NCI-H2081 treated with DMSO at 0.1 percent for 48 hours (cell line): ENCODE results near the gene ANAPC10.
"Not testable (repeated sequence)": the region's sequence is repeated elsewhere in the genome, so short reads cannot be mapped to it uniquely, and the experiment has no call there.

Experiments
- DNase-seq: peaks from one replicate; lab custom pipeline; 2025; lab: John Stamatoyannopoulos, UW

ANAPC10 gene, protein sequence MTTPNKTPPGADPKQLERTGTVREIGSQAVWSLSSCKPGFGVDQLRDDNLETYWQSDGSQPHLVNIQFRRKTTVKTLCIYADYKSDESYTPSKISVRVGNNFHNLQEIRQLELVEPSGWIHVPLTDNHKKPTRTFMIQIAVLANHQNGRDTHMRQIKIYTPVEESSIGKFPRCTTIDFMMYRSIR

DNA sequence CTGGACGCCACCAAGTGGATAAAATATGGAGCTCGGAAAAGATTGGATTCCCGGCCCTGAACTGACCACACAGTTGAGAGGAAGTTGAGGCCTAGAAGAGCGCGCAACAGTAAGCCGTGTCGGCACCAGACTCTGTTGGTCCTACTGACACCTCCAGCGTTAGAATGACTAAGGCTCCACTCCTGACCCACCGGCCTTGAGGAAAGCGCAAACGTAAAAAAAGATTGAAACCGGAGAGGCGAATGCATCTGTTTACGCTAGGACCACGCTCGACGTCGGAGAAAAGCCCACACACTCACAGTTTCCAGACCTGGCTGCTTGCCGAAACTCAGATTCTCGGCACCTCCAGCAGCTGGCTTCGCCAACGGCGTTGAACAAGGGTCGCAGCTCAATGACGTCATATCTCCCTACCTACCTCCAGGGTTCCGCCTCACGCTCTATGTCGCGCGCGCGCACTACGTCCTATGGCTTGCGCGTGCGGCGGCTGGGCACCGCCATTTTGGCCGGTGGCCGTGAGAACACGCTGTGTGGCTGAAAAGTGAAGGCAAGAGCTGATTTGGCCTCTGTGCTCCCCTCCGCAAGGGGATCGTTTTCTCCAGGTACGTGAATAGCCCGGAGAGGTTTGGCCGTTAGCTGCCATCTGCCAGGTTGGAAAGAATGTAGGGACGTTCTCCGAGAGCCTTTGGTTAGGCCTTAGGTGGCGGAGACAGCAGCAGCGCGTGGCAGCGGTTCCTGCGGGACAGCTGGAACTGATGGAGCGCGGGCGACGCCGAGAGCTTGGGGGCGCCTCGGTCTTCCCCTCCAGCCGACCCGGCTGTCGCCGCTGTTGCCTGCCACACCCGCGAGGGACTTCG is at the start of gene ANAPC10, which contains the start of gene ABCE1:
Gene ANAPC10, minus strand, starts transcription at position 376 of the 854 bp plus-strand sequence. CDS start 2,097 bp downstream, outside the sequence.
Gene ABCE1, plus strand, starts transcription at position 491 of the 854 bp plus-strand sequence. CDS start 6,102 bp downstream, outside the sequence.
- DNase-seq: peak; percentile 83

DNA sequence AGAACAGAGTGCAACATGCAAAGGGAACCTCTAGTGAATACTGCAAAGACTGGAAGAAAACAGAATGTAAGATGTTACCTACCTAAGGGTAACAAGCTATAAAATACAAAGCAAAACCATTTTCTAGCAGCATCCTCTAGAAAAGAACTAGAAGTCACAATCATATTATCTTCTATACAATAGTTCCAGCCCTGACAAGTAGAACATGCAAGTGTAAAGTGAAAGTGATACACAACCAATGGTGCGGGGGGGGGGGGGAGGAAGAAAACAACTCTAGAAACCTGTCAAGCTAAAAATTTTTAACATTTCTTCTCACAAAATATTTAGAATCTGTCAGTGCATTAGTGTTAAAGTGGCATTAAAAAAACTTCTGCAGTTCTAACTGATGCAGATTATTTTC is 38.2 kb upstream of the ANAPC10 start:
- DNase-seq: not testable (repeated sequence)

DNA sequence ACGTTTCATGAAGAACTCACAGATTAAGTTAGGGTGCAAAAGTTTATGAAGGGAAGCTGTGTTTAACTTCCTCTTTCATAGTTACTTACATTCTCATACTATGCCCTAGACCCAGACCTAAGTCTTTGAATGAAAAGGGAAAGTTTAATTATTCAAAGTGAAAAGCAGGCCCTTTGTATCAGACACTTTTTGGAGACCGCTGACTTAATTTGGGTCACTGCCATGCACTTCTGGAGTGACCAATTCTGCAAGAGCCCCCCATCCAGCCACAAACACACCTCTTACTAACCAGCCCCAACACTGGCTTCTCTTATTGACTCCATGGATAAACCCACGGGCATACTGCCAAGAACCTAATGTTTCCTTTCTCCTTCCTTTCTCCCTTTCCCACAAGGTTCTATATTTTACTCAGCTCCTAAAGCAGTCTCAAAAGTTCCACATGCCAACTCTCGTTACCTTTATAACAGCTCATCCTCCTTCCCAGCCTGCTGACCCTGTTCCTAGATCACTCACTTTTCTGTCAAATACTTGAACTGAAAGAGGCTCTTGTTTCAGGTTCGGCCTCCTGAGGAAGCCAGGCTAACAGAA is 34.6 kb upstream of the ANAPC10 start:
- DNase-seq: no peak

DNA sequence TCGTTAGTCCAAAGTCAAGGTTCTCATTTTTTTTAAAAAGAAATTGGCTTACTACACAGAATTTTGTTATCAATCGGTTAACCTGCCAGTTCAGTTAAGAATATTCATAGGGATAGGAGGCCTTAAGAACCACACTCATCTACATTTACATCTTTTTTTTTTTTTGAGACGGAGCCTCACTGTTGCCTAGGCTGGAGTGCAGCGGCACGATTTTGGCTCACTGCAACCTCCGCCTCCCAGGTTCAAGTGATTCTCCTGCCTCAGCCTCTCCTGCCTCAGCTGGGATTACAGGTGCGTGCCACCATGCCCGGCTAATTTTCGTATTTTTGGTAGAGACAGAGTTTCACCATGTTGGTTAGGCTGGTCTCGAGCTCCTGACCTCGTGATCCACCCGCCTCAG is 33.9 kb upstream of the ANAPC10 start:
- DNase-seq: no peak

DNA sequence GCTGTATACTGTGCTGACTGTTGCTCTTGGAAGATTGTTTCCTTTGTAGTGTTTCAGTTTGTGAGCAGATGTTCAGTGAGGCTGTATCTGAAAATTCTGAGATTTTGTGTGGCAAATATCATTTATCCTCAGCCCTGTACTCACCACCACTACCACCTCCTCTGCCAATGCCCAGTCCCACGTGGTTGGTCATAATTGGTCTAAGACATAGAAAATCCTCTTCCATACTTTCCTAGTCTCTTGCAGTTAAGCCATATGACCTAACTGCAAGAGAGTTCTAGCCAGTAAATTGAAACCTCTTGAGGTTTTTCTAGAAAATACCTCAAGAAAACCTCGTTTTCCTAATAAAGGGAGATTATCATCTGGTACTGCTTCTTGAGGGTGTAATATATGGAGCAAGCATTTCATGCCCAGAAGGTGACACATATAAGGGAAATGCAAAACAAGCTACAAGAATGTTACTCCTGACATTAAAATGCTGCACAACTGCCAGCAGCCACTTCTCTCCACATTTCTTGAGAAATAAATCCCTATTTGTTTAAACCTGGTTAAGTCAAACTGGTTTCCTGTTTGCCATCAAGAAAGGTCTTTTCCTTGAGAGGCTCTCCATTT is 32.9 kb upstream of the ANAPC10 start:
- no peak for DNase-seq

DNA sequence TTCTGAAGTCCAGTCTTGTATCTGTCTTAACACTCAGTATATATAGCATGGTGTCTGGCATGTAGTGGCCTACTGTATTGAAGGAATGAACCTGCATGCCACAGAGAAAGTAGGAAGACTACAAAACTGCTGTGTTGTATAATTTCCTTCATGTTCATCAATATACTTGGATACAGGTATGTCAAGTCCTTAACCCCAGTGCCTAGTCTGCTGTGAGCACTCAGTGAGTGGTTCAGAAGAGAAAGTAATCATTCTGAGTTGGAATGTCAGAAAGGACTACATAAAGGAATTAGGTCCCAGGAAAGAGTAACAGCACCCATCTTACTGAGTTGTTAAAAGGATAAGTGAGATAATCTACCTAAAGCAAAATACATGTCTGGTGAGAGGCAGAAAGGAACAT is 32.1 kb upstream of the ANAPC10 start:
- no peak for DNase-seq

DNA sequence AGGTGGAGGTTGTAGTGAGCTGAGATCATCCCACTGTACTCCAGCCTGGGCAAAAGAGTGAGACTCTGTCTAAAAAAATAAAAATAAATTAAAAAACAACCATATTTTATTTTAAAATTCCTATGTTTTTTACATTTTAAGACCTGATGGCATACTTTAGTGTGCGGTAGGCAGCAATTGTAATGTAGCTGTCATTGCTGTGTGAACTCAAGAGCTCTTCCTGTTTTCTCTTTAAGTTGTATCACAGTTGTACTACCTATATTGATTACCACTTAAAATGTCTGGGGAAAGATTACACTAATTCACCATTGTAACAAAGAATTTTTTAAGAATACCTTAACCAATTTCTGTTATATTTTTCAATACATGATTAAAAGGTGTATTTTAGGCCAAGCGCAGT is 27.4 kb upstream of the ANAPC10 start:
- DNase-seq: no peak

DNA sequence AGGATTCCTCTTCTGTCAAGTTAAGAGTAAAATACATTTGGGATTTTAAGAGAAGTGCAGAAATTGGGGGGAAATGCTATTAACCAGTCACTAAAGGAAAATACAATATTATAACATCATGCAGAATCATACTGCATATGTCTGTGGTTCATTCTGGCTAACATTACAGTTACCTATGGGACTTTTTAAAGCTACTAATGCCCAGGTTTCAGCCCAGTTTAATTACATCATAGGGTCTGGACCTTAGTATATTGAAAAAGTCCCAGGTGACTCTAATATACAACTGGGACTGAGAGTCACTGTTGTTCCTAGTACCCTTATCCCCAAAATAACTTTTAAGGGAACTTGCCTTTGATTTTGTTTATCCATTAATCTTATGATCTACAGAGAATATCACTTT is 10.1 kb upstream of the ANAPC10 start:
- no peak for DNase-seq

DNA sequence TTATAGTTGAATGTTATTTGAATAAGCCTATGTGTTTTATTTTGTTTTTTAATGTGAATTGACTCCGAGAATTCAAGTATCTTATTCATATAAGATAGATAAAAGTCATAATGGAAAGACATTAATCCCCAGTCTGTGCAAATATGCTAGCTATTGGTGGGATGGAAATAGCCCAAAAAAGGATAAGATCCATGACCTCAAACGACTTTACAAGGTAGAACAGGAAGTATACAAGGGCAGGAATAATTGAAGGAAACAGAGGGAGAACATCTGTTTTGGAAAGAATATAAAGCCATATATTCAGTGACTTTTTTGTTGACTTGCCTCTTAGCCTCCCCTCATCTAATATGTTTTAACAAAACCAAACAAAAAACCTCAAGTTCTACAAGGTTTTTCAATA is 9.1 kb upstream of the ANAPC10 start:
- no peak for DNase-seq

DNA sequence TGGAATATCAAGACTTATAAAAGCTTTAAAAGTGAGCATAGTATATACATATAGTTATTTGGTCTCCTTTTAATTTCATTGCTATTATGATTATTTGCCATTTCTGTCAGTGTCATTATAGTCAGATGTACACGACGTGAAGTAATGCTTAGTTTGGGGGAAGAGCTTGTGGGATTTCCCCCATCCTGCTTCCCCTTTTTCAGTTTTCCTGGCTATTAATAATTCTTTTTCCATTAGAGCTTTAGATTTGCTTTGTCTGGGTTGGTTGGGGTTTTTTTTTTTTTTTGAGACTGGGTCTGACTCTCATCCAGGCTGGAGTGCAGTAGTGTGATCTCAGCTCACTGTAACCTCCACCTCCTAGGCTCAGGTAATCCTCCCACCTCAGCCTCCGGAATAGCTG is 5.5 kb upstream of the ANAPC10 start:
- no peak for DNase-seq

DNA sequence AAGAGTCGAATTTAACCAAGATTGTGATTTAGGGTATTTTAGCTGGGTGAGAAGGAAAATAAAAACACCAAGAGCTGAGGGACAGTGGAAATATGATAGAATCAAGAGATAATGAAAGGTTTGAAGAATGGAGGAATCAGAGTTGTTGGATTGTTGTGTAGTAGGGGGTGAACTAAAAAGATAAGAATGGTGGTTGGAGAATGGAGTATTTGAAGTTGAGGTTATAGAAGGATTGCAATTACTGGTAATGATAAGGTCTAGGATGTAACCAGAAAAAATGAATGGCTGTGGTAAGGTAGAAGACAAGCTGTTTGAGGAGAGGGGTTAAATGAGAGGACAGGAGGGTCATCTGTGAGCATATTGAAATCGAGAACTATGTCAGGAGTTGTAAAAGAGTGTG is 4.6 kb upstream of the ANAPC10 start:
- no peak for DNase-seq

DNA sequence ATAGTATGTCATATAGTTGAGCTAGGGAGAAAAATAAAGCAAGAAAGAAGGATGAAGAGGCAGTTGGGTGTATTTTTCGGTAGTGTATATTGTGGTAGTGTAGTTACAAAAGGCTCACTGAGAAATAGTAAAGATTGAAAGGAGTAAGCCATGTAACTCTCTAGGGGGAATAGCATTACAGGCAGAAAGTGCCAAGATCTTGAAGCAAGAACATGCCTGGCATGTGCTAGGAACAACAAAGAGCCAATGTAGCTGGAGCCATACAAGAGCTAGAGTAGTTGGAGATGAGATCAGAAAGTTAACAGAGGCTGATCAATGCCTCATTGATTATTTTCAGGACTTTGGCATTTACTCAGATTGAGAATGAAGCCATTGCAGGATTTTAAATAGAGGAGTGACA is 3.1 kb upstream of the ANAPC10 start:
- DNase-seq: no peak

DNA sequence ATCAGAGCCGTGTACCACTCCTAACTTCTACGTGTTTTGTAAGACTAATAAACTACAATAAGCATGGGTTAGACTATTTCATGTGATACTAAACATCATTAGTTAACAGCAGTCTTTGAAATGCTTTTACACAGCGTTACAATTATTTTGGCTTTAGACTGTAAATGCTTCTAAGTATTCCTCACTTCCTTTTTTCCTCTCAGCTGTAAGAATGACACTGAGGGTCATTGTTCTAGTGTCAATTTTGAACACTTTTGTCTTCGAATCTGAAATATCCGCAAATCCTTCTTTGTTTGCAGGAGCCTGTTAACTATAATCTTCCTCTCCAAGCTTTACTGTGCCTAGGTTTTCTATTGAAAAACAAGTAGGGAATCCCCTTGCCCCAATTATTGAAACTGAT is 1.7 kb upstream of the ANAPC10 start:
- DNase-seq: no peak

DNA sequence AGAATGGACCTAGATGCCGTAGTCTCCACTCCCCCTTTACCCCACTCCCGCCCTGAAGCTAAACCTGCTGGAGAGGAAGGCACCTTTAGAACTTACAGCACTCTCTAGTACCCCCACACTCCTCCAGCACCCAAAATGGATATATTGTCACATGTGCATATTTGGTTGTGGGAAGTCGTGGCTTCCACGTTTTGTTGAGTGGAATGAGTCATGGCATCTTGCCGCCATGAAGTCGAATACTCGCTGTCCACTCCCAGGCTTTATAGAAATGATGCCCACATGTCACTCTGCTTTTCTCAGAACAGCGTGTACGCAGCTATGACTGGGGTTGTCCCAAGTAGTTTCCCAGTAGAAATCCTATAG is 660 bp upstream of the ANAPC10 start:
- no peak for DNase-seq

DNA sequence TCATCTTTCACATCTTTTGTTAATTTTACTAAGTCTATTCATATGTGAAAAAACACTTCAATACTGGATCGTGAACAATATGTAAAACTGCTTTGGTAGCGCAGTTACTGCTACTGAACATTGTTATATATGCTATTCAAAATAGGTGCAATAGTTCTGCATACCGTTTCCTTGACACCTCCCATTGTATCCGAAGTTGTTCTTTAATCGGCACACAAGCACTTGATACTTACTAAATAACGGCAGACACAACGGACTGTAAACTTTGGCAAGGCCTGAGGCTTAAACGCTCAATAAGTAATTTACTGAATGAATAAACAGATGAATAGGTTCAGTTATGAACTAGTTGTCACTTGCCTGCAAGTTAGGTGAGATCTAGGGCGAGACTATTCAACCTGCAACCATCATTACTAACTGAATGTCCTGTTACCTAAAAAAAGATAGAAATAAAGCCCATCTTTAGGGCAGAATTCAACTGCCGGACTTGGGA is 620 bp downstream of the ANAPC10 start:
- DNase-seq: no peak

DNA sequence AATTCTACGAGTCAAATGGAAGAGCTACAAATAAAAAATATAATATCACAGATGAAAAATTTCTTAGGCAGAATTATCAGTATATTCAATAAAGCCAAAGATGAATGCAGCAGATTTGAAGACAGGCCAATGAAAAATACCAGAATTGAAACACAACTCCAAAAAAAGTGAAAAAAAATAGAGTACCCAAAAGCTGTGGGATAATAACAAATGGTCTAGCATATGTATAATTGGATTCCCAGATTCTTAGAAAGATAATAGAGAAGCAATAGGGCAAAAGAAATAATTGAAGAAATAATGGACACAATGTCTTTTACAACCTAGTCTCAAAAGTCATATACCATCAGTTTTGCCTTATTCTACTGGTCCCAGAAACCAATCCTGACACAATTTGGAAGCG is 4.4 kb downstream of the ANAPC10 start:
- DNase-seq: no peak

DNA sequence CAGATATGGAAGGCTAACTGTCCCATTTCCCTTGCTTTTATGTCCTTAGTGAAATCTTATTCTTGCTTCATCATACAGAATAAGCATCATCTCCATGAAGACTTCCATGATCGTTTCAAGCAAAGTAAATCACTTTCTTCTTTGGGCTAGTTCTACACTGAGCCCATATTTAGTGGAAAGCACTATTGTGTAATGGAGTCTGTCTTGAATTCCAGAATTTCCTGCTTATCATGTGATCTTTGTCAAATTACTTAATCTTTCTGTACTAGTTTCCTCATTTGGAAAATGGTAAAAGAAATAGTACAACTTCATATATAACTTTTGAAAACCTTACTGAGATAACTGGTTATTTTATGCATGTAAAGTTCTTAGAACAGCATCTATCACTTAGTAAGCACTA is 7.6 kb downstream of the ANAPC10 start:
- no peak for DNase-seq

DNA sequence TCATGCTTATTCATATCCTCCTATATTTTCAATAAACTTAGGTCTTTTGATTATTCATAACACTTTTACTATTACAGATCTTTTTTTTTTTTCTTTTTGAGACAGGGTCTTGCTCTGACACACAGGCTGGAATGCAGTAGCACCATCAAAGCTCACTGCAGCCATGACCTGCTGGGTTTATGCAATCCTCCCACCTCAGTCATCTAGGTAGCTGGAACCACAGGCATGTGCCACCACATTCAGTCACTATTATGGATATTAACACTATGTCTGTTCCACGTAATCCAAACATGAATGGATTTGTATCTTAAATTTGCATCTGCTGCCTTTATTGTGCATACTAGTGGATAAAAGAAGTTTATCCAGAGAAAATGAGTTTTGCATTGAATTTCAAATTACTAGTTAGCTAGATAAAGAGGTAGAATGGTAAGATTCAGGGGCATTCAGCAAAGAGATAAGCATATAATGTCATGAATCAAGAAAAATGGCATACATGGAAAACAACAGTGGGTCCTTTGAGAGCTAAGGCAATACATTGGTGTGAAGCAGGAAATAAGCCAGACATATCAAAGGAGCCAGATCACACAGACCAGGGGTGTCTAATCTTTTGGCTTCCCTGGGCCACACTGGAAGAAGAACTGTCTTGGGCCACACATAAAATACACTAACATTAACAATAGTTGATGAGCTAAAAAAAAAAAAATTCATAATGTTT is 13.9 kb downstream of the ANAPC10 start:
- DNase-seq: no peak

DNA sequence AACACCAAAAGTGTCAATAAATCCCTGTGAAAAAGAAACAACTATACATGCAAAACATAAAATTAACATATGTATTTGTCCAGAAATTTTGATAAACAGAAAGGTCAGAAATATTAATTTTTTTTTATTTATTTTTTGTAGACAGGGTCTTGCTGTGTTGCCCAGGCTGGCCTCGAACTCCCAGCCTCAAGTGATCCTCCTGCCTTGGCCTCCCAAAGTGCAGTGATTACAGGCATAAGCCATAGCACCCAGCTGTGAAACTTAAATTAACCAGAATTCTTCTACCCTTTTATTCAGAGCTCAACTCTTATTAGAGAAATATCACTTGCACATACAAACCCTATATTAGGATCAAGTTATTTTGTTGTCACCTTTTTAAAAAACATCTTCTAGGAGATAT is 16.2 kb downstream of the ANAPC10 start:
- no peak for DNase-seq

DNA sequence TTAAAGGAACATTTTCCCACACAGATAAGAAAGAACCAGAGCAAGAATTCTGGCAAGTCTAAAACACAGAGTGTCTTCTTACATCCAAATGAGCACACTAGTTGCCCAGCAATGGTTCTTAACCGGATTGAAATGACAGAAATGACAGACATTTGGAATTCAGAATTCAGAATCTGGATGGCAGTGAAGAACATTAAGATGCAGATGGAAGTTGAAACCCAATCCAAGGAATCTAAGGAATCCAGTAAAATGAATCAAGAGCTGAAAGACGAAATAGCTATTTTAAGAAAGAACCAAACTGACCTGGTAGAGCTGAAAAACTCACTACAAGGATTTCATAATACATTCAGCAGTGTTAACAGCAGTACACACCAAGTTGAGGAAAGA is 21.5 kb downstream of the ANAPC10 start:
- no peak for DNase-seq

DNA sequence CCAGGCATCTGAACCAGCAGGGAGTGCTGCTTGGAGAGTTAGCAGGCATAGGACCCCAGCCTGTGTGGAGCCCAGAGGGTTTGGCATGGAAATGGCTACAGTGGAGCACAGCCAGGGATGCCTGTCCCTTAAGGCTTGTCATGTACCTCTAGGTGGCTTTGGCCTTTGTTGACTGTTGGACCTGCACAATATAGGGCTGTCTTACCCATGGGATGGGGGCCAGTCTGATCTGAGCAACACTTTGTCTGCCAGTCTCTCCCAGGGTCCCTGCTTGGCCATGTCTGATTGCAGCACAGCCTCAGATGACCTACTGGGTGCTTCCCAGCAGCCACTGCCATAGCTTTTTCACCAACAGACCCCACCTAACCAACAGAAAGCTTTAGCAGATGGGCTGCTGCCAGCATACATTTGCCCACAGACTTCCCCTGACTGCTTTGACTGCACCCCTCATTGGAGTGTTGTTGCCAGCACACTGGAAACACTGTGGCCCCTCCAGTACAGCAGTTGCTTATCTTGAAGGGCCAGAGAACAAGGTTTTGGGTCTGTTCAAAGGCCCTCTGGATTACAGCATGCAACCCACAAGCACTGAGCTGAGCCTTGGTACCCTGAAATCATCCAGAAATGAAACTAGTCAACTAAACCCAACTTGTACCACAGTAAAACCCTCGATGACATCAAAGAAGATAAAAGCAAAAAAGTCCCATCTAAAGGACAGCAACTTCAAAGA is 22.1 kb downstream of the ANAPC10 start:
- DNase-seq: no peak
